ENCODE data around the gene IL12B.
"Not testable (repeated sequence)": the region's sequence is repeated elsewhere in the genome, so short reads cannot be mapped to it uniquely, and the experiment has no call there.

IL12B gene

GRCh38 chr5:159330131-159330800, at the start of gene IL12B:
Gene IL12B, minus strand, starts transcription at chr5:159330487. Its CDS starts 3,705 bp downstream, at chr5:159326782.
- Histone ChIP-seq H3K4me1 (ENCODE audit: control insufficient read depth in 5 of 5, insufficient read depth in 5 of 5, low read length in 5 of 5) (peaks cover 0 to 11% (median 10%) of the 10 kb centered on the region in 5 donors), H3K27ac (ENCODE audit: low read depth, low read length) (no peak within 1 kb of the TSS), H3K27me3 (ENCODE audit: control insufficient read depth in 5 of 5, insufficient read depth in 4 of 5, low read length in 5 of 5) (peaks cover 0 to 12% (median 4%) of the 10 kb centered on the region in 5 donors), H3K9me3 (ENCODE audit: control insufficient read depth in 5 of 5, low read length in 5 of 5) (no peaks in the 10 kb centered on the region), H3K4me3 (ENCODE audit: low read depth in 1 of 5, low read length in 5 of 5) (peak within 1 kb of the TSS; percentile 22 to 57 (median 55)), H3K36me3 (ENCODE audit: control insufficient read depth in 5 of 5, insufficient read depth in 5 of 5, low read length in 5 of 5) (no peaks in the 10 kb centered on the region), H3K9ac (ENCODE audit: low read length in 5 of 5) (no peak within 1 kb of the TSS)

GRCh38 chr5:159377653-159378052, 47.4 kb upstream of the IL12B start:
- no peak overlapping the region for H3K9ac ChIP-seq (ENCODE audit: low read length in 5 of 5)
- no peaks in the 10 kb centered on the region for H3K4me1 ChIP-seq (ENCODE audit: control insufficient read depth in 5 of 5, insufficient read depth in 5 of 5, low read length in 5 of 5)
- H3K9me3 ChIP-seq (ENCODE audit: control insufficient read depth in 5 of 5, low read length in 5 of 5), result peaks cover 0 to 16% (median 11%) of the 10 kb centered on the region in 5 donors
- no peaks in the 10 kb centered on the region for H3K27me3 ChIP-seq (ENCODE audit: control insufficient read depth in 5 of 5, insufficient read depth in 4 of 5, low read length in 5 of 5)
- no peaks in the 10 kb centered on the region for H3K36me3 ChIP-seq (ENCODE audit: control insufficient read depth in 5 of 5, insufficient read depth in 5 of 5, low read length in 5 of 5)
- no peak overlapping the region for H3K27ac ChIP-seq (ENCODE audit: low read depth, low read length)
- H3K4me3 ChIP-seq (ENCODE audit: low read depth in 1 of 5, low read length in 5 of 5), result no peak overlapping the region

GRCh38 chr5:159367866-159368265, 37.6 kb upstream of the IL12B start:
- not testable (repeated sequence) for H3K36me3 ChIP-seq (ENCODE audit: control insufficient read depth in 5 of 5, insufficient read depth in 5 of 5, low read length in 5 of 5); H3K9ac ChIP-seq (ENCODE audit: low read length in 5 of 5); H3K27ac ChIP-seq (ENCODE audit: low read depth, low read length); H3K4me3 ChIP-seq (ENCODE audit: low read depth in 1 of 5, low read length in 5 of 5); H3K4me1 ChIP-seq (ENCODE audit: control insufficient read depth in 5 of 5, insufficient read depth in 5 of 5, low read length in 5 of 5); H3K27me3 ChIP-seq (ENCODE audit: control insufficient read depth in 5 of 5, insufficient read depth in 4 of 5, low read length in 5 of 5); H3K9me3 ChIP-seq (ENCODE audit: control insufficient read depth in 5 of 5, low read length in 5 of 5)

DNA sequence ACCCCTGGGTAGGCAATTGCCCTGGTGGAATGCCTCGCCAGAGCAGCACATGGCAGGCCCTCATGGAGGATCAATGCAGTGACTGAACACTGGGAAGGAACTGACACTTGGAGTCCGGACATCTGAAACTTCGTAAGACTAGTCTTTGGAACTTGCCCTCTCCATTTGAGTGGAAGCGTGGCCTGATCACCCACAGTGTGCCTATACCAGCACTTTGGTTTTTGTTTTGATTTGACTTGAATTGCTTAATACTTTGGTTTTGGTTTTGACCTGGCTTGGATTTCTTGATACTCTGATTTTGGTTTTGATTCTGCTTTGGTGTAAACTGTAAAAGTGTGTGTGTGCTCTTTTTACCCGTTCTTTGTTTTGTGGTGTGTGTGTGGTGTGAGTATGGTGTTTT, 36.5 kb upstream of the IL12B start:
- not testable (repeated sequence) for H3K4me1 ChIP-seq (ENCODE audit: control insufficient read depth in 5 of 5, insufficient read depth in 5 of 5, low read length in 5 of 5)

GRCh38 chr5:159362220-159362619, 31.9 kb upstream of the IL12B start:
- peaks cover 0 to 2% (median 0%) of the 10 kb centered on the region in 5 donors for H3K27me3 ChIP-seq (ENCODE audit: control insufficient read depth in 5 of 5, insufficient read depth in 4 of 5, low read length in 5 of 5)
- H3K9me3 ChIP-seq (ENCODE audit: control insufficient read depth in 5 of 5, low read length in 5 of 5), result no peaks in the 10 kb centered on the region
- H3K4me1 ChIP-seq (ENCODE audit: control insufficient read depth in 5 of 5, insufficient read depth in 5 of 5, low read length in 5 of 5), result no peaks in the 10 kb centered on the region
- H3K9ac ChIP-seq (ENCODE audit: low read length in 5 of 5), result no peak overlapping the region
- H3K4me3 ChIP-seq (ENCODE audit: low read depth in 1 of 5, low read length in 5 of 5), result no peak overlapping the region
- no peak overlapping the region for H3K27ac ChIP-seq (ENCODE audit: low read depth, low read length)
- H3K36me3 ChIP-seq (ENCODE audit: control insufficient read depth in 5 of 5, insufficient read depth in 5 of 5, low read length in 5 of 5), result no peaks in the 10 kb centered on the region

More for the DNA sequence above, 36.5 kb upstream of the IL12B start:
- not testable (repeated sequence) for H3K4me3 ChIP-seq (ENCODE audit: low read depth in 1 of 5, low read length in 5 of 5); H3K27ac ChIP-seq (ENCODE audit: low read depth, low read length); H3K9me3 ChIP-seq (ENCODE audit: control insufficient read depth in 5 of 5, low read length in 5 of 5); H3K36me3 ChIP-seq (ENCODE audit: control insufficient read depth in 5 of 5, insufficient read depth in 5 of 5, low read length in 5 of 5); H3K9ac ChIP-seq (ENCODE audit: low read length in 5 of 5); H3K27me3 ChIP-seq (ENCODE audit: control insufficient read depth in 5 of 5, insufficient read depth in 4 of 5, low read length in 5 of 5)

DNA sequence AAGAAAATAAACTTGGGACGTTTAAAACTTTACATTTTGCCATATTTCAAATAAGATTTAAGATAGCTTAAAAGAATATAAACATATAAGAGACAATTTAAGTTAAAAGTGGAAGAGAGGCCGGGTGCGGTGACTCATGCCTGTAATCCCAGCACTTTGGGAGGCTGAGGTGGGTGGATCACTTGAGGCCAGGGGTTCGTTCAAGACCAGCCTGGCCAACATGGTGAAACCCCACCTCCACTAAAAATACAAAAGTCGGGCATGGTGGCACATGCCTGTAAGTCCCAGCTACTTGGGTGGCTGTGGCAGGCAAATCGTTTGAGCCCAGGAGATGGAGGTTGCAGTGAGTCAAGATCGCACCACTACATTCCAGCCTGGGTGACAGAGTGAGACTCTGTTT, 29.6 kb upstream of the IL12B start:
- peaks cover 0 to 13% (median 0%) of the 10 kb centered on the region in 5 donors for H3K27me3 ChIP-seq (ENCODE audit: control insufficient read depth in 5 of 5, insufficient read depth in 4 of 5, low read length in 5 of 5)
- not testable (repeated sequence) for H3K9ac ChIP-seq (ENCODE audit: low read length in 5 of 5); H3K4me3 ChIP-seq (ENCODE audit: low read depth in 1 of 5, low read length in 5 of 5); H3K9me3 ChIP-seq (ENCODE audit: control insufficient read depth in 5 of 5, low read length in 5 of 5); H3K4me1 ChIP-seq (ENCODE audit: control insufficient read depth in 5 of 5, insufficient read depth in 5 of 5, low read length in 5 of 5); H3K27ac ChIP-seq (ENCODE audit: low read depth, low read length); H3K36me3 ChIP-seq (ENCODE audit: control insufficient read depth in 5 of 5, insufficient read depth in 5 of 5, low read length in 5 of 5)

DNA sequence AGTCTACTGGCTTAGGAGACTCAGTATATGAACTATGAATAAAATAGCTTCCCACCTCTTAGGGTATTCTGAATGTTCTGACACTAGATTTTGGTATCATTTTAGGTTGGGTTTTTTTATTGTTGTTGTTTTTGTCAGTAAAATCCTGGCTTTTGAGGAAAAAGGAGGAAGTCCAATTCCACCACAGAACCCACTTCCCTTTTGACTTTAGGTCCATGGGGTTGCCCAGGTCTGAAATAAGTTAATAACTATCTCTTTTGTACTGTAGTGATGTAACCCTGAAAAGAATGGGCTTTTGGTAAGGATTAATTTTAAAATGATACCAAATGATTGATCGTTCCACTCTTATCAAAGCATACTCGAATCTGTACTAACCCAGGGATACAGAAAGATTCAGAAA, 29.1 kb upstream of the IL12B start:
- Histone ChIP-seq H3K9me3 (ENCODE audit: control insufficient read depth in 5 of 5, low read length in 5 of 5) (no peaks in the 10 kb centered on the region), H3K4me3 (ENCODE audit: low read depth in 1 of 5, low read length in 5 of 5) (no peak overlapping the region), H3K27me3 (ENCODE audit: control insufficient read depth in 5 of 5, insufficient read depth in 4 of 5, low read length in 5 of 5) (peaks cover 0 to 13% (median 0%) of the 10 kb centered on the region in 5 donors), H3K9ac (ENCODE audit: low read length in 5 of 5) (no peak overlapping the region), H3K36me3 (ENCODE audit: control insufficient read depth in 5 of 5, insufficient read depth in 5 of 5, low read length in 5 of 5) (no peaks in the 10 kb centered on the region), H3K27ac (ENCODE audit: low read depth, low read length) (no peak overlapping the region), H3K4me1 (ENCODE audit: control insufficient read depth in 5 of 5, insufficient read depth in 5 of 5, low read length in 5 of 5) (no peaks in the 10 kb centered on the region)

DNA sequence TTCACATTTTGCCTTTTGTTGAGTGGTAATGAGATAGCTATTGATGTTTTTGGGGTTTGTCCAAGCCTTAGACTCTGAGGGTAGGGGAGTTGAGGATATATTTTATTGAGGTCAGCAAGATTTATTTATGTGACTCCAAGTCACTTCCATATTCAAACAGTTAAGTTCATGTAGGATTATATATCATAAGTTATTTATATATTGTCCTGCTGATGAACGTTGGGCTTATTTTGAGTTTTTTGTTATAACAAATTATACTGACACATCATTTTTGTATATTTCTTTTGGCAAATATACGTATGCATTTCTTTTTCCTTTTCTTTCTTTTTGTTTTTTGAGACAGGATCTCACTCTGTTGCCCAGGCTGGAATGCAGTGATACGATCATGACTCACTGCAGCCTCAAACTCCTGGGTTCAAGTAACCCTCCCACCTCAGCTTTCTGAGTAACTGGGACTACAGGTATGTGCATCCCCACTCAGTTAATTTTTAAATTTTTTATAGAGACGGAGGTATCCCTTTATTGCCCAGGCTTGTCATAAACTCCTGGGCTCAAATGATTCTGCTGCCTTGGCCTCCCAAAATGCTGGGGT, 23.5 kb upstream of the IL12B start:
- Histone ChIP-seq H3K36me3 (ENCODE audit: control insufficient read depth in 5 of 5, insufficient read depth in 5 of 5, low read length in 5 of 5) (no peaks in the 10 kb centered on the region), H3K9ac (ENCODE audit: low read length in 5 of 5) (no peak overlapping the region), H3K27me3 (ENCODE audit: control insufficient read depth in 5 of 5, insufficient read depth in 4 of 5, low read length in 5 of 5) (peaks cover 0 to 13% (median 0%) of the 10 kb centered on the region in 5 donors), H3K4me1 (ENCODE audit: control insufficient read depth in 5 of 5, insufficient read depth in 5 of 5, low read length in 5 of 5) (no peaks in the 10 kb centered on the region), H3K4me3 (ENCODE audit: low read depth in 1 of 5, low read length in 5 of 5) (no peak overlapping the region), H3K27ac (ENCODE audit: low read depth, low read length) (no peak overlapping the region), H3K9me3 (ENCODE audit: control insufficient read depth in 5 of 5, low read length in 5 of 5) (no peaks in the 10 kb centered on the region)

- not testable (repeated sequence) for H3K27ac ChIP-seq (ENCODE audit: low read depth, low read length); H3K4me3 ChIP-seq (ENCODE audit: low read depth in 1 of 5, low read length in 5 of 5); H3K27me3 ChIP-seq (ENCODE audit: control insufficient read depth in 5 of 5, insufficient read depth in 4 of 5, low read length in 5 of 5); H3K4me1 ChIP-seq (ENCODE audit: control insufficient read depth in 5 of 5, insufficient read depth in 5 of 5, low read length in 5 of 5); H3K9ac ChIP-seq (ENCODE audit: low read length in 5 of 5); H3K9me3 ChIP-seq (ENCODE audit: control insufficient read depth in 5 of 5, low read length in 5 of 5); H3K36me3 ChIP-seq (ENCODE audit: control insufficient read depth in 5 of 5, insufficient read depth in 5 of 5, low read length in 5 of 5)
Measured at GRCh38 chr5:159350644-159351043, 20.4 kb upstream of the IL12B start.

DNA sequence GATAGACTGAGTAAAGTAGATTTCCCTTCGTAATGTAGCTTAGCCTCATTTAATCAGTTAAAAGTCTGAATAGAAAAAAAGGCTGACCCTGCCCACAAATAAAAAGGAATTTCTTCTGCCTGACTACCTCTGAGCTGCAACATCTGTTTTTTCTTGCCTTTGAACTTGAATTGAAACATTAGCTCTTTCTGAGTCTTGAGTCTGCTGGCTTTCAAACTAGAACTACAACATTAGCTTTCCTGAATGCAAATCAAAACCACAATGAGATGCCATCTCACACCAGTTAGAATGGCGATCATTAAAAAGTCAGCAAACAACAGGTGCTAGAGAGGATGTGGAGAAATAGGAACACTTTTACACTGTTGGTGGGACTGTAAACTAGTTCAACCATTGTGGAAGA, 19.9 kb upstream of the IL12B start:
- H3K4me3 ChIP-seq (ENCODE audit: low read depth in 1 of 5, low read length in 5 of 5); H3K4me1 ChIP-seq (ENCODE audit: control insufficient read depth in 5 of 5, insufficient read depth in 5 of 5, low read length in 5 of 5); H3K27ac ChIP-seq (ENCODE audit: low read depth, low read length); H3K9ac ChIP-seq (ENCODE audit: low read length in 5 of 5); H3K9me3 ChIP-seq (ENCODE audit: control insufficient read depth in 5 of 5, low read length in 5 of 5); H3K36me3 ChIP-seq (ENCODE audit: control insufficient read depth in 5 of 5, insufficient read depth in 5 of 5, low read length in 5 of 5); H3K27me3 ChIP-seq (ENCODE audit: control insufficient read depth in 5 of 5, insufficient read depth in 4 of 5, low read length in 5 of 5): not testable (repeated sequence)
